ENCODE data around the gene WASF2. TPM values are rescaled to one million over a fixed set of nuclear protein-coding genes. Genes with fewer than 3 reads are reported as not detected.

WASF2 gene
- total and polyA plus RNA-seq, 2 of the 4 experiments (the other 2 are of a cell fraction) = 7.9 to 45.4 TPM

- TF ChIP-seq POLR2A (IDR thresholded peaks at IDR 0.05; ENCODE audit: low read depth, low read length) = no peak
- no peak for TF ChIP-seq FOS (IDR thresholded peaks at IDR 0.05; ENCODE audit: low read depth, low read length)
- no peak for TF ChIP-seq ELK1 (IDR thresholded peaks at IDR 0.05; ENCODE audit: borderline replicate concordance, low read depth, low read length)
- no peak for TF ChIP-seq RCOR1 (IDR thresholded peaks at IDR 0.05; ENCODE audit: insufficient replicate concordance, low read length)
- TF ChIP-seq RFX5 (IDR thresholded peaks at IDR 0.05; ENCODE audit: low read depth, low read length) = no peak
- TF ChIP-seq, protein P1, sequence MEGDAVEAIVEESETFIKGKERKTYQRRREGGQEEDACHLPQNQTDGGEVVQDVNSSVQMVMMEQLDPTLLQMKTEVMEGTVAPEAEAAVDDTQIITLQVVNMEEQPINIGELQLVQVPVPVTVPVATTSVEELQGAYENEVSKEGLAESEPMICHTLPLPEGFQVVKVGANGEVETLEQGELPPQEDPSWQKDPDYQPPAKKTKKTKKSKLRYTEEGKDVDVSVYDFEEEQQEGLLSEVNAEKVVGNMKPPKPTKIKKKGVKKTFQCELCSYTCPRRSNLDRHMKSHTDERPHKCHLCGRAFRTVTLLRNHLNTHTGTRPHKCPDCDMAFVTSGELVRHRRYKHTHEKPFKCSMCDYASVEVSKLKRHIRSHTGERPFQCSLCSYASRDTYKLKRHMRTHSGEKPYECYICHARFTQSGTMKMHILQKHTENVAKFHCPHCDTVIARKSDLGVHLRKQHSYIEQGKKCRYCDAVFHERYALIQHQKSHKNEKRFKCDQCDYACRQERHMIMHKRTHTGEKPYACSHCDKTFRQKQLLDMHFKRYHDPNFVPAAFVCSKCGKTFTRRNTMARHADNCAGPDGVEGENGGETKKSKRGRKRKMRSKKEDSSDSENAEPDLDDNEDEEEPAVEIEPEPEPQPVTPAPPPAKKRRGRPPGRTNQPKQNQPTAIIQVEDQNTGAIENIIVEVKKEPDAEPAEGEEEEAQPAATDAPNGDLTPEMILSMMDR (conservative IDR thresholded peaks at IDR 0.05; ENCODE audit: low read depth, low read length) = no peak
- no peak for TF ChIP-seq USF2 (IDR thresholded peaks at IDR 0.05; ENCODE audit: low read depth, low read length)
- TF ChIP-seq SMC3 (IDR thresholded peaks at IDR 0.05; ENCODE audit: low read depth, low read length) = no peak
- no peak for TF ChIP-seq MAFK (IDR thresholded peaks at IDR 0.05; ENCODE audit: low read depth, low read length)
- no peak for TF ChIP-seq MXI1 (IDR thresholded peaks at IDR 0.05; ENCODE audit: borderline replicate concordance, low read depth, low read length)
- TF ChIP-seq NFE2L2 (IDR thresholded peaks at IDR 0.05; ENCODE audit: low read depth, low read length) = no peak
- TF ChIP-seq CEBPB (IDR thresholded peaks at IDR 0.05; ENCODE audit: low read depth, low read length) = no peak
- TF ChIP-seq MAZ (IDR thresholded peaks at IDR 0.05; ENCODE audit: borderline replicate concordance, low read depth, low read length) = no peak
- no peak for TF ChIP-seq RAD21 (IDR thresholded peaks at IDR 0.05; ENCODE audit: low read length)
- no peak for TF ChIP-seq BHLHE40 (IDR thresholded peaks at IDR 0.05; ENCODE audit: low read depth, low read length)
- no peak for TF ChIP-seq CHD1 (IDR thresholded peaks at IDR 0.05; ENCODE audit: low read depth, low read length)
- no peak overlapping the region; the same call in 1 of the 2 replicates for H4K5ac ChIP-seq (ENCODE audit: low read depth, low read length)
- ATAC-seq (ENCODE audit: low read depth) (no peak), DNase-seq (no peak)
- peaks cover 19% of the 10 kb centered on the region for H3K4me1 ChIP-seq (ENCODE audit: control insufficient read depth, insufficient read depth, low read length)
- H3K9me3 ChIP-seq (ENCODE audit: control insufficient read depth, insufficient read depth, low read length) = no peaks in the 10 kb centered on the region
- H3K27me3 ChIP-seq (ENCODE audit: control insufficient read depth, insufficient read depth, low read length) = no peaks in the 10 kb centered on the region
- H3K79me1 ChIP-seq (ENCODE audit: low read depth in 1 of 2, low read length in 2 of 2) = peaks cover 0 to 7% of the 10 kb centered on the region in 2 experiments; a peak in 1 of 4 replicates
- ChIA-PET CTCF (no interaction called here), POLR2A (ENCODE audit: unreplicated experiment) (no interaction called here)
- no peak overlapping the region for H3K9ac ChIP-seq (ENCODE audit: low read depth, low read length)
- H2BK15ac ChIP-seq (ENCODE audit: low read depth, low read length) = no peak overlapping the region
- no peak overlapping the region for H3K4me2 ChIP-seq (ENCODE audit: low read depth, low read length)
- H3K9me1 ChIP-seq (ENCODE audit: insufficient read depth, low read length) = peaks cover 14% of the 10 kb centered on the region
- WGBS, 2 experiments (ENCODE audit: extremely low coverage in 2 of 2, insufficient read length in 1 of 2) = 62% methylated on average over 5 of the region's 20 CpGs; no CpG with 5 or more reads in 1 of the 2 experiments
- intact Hi-C loops (cut with micrococcal nuclease) (no loop called here), in situ Hi-C loops (cut with MboI; ENCODE audit: low sequenced_read_pairs) (no loop called here), dilution Hi-C loops (cut with HindIII; ENCODE audit: low sequenced_read_pairs, unreplicated experiment) (no loop called here)
- H3K56ac ChIP-seq (ENCODE audit: extremely low read depth, insufficient read depth, low read length) = no peak overlapping the region
- H3K23ac ChIP-seq (ENCODE audit: low read depth, low read length) = 0 out of 2 replicates have a peak overlapping the region, but pooled peaks have one; percentile 80
- no peaks in the 10 kb centered on the region for H3K36me3 ChIP-seq (ENCODE audit: control insufficient read depth, insufficient read depth, low read length)
- H2AK9ac ChIP-seq (replicated peaks; ENCODE audit: low read depth, low read length, poor library complexity) = peak overlapping the region; percentile 62
- H2BK120ac ChIP-seq (ENCODE audit: low read depth, low read length) = no peak overlapping the region
- H3K4ac ChIP-seq (ENCODE audit: low read depth, low read length) = no peak overlapping the region; the same call in 1 of the 2 replicates
- H2BK5ac ChIP-seq (ENCODE audit: low read depth, low read length, poor library complexity, severe bottlenecking) = no peak overlapping the region
- H4K20me1 ChIP-seq (ENCODE audit: insufficient read depth, low read length) = no peaks in the 10 kb centered on the region
- H3K14ac ChIP-seq (replicated peaks; ENCODE audit: low read depth, low read length) = no peak overlapping the region
- no peak overlapping the region for H3K18ac ChIP-seq (ENCODE audit: low read depth, low read length)
- BruUV-seq (replicated peaks) = no TSS peak
- no peak overlapping the region for H2AK5ac ChIP-seq (ENCODE audit: low read depth, low read length)
- no peak overlapping the region for H4K8ac ChIP-seq (ENCODE audit: low read depth in 2 of 2, low read length in 2 of 2)
- H3K4me3 ChIP-seq (ENCODE audit: insufficient read depth, low read depth, low read length) = no peak overlapping the region
- H2BK20ac ChIP-seq (ENCODE audit: low read depth, low read length) = no peak overlapping the region
- H3K27ac ChIP-seq (ENCODE audit: insufficient read depth, low read length) = no peak overlapping the region
- H4K91ac ChIP-seq (ENCODE audit: insufficient read depth, low read depth, low read length) = no peak overlapping the region; the same call in 1 of the 2 replicates
- peak overlapping the region; percentile 78 for H2AFZ ChIP-seq (replicated peaks; ENCODE audit: low read length, poor library complexity)
Observed at GRCh38 chr1:27521336-27521831, 31.4 kb upstream of the WASF2 start.
